Measurements from ENCODE around the gene IGFL3.
"Not testable (repeated sequence)": the region's sequence is repeated elsewhere in the genome, so short reads cannot be mapped to it uniquely, and the experiment has no call there.

IGFL3 gene

DNA sequence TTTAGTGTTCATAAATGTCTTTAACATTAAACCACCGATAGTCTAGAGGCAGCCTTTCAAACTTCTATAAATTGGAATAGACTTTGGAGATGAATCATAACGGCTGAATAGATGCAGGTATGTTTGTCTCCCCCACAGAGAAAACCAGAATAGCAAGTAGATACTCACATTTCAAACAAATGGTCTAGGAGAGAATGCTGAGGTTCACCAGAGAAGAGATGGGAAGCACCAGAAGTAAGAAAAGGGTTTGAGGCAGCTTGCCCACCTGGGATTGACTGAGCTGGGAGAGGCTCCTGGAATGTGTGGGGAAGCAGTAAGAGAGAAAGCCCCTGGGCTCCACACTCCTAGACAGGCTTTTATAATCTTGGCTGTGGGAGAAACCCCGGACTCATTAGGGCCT is 6.4 kb downstream of the IGFL3 start:
- DNase-seq, result no peak

DNA sequence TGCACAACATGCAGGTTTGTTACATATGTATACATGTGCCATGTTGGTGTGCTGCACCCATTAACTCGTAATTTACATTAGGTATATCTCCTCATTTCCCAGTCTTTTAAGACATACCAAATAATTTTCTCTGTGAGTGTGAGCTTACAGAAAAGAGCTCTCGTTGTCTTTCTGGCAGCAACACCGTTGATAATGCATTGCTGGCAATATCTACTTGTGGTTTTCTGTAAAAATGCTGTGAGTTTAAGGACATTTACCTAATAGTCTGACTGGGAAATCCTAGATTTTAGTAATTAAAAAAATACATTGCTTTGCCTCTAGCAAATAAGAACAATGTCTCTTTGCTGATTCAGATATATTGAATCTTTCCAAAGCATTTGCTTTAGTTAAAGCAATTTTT is 8.4 kb downstream of the IGFL3 start:
- DNase-seq, result no peak

DNA sequence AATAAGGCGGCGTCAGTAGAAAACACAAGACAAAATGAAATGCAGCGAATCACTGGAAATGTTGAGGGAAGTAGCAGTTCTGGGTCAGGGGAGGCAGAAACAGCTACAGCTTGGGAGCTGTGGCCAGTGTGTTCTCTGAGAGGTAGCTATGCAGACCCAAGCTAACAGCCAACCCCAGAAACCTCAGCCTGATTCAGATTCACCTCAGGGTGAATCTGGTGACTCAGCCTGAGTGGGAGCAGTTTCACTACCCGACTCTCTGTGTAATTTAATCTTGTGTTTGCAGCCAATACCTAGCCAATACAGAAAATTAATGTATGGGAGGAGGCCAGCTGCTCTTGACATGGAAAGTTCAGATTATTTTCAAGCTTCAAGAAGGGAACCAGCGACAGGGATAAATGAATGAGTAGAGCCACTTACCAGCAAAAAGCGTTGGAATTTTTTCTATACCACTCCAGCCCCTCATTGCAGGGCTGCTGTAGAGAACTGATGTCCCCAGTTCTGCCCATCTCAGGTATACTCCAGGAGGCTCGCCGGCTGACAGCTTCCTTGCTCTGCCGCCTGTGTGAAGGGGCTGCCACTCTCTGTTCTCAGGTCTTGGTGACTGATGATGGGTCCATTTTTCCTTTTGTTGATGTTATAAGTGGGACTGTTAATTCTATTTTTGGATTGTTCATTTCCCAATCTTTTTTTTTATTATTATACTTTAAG is 8.9 kb downstream of the IGFL3 start:
- DNase-seq, result peak; percentile 58

DNA sequence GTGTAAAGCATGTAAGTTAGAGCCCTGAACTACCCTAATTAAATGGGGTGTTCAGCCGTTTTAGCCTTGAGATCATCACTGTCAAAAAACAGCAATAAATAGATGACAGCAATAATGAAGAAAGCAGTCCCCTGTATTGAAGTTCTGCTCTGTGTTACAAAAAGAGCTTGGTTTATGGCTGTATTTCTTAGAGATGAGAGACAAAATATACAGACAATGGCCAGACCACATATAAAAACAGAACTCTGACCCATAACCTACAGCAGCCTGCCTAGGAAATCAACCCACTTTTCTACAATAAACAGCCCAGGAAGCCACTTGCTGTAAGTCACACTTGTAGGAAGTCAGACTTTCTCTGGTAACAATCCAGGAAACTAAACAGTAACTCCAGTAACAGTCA is 10.8 kb downstream of the IGFL3 start:
- no peak for DNase-seq

DNA sequence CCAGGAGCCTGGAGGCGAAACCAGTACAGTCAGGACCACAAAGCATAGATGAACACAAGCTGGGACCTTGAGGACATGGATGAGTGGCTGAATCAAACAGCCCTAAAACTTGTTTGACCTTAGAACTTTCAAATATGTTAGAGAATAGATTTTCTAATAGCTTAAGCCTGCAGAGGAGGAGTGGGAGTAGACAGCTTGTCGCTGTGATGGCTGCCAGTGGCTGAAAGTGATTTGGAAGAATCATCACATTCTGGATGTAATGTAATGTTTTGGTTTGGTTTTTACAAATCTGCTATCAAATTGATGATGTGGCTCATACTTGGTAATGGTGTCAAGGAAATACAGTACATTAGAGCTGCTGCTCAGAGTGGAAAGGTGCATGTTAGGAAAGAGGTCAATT is 12.0 kb downstream of the IGFL3 start:
- DNase-seq, result no peak

DNA sequence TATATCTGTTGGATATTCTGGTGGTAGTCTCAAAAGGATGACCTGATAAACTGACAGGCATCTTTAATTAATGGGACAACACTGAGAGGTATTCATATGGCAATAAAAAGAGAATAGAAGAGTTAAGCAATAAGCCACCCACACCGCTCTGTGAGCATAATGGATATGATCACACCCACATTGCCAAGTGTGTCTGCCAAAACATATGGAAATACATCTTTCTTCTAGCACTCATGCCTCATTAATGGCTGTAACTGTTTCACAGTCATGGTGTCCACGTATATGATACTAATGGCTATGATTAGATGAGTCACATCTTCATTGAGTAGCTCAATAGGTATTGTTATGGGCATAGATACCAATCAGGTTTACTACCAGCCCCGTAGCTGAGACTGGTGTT is 13.1 kb downstream of the IGFL3 start:
- DNase-seq, result no peak

DNA sequence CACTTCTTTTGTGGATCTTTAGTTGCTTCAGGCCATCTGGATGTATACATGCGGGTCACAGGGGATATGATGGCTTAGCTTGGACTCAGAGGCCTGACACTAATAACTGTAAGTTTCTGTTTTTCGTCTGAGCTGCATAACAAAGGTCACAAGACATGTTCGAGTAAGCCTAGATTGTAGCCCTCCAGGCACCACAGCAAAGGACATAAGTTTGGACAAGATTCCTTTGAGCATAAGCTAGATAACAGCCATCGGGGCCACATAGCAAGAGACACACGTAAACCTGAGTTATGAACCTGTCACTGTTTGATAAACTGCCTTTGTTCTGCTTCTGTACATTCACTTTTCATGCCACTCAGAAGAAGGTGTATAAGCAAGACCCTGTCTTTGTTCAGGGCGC is 14.6 kb downstream of the IGFL3 start:
- DNase-seq, result no peak

DNA sequence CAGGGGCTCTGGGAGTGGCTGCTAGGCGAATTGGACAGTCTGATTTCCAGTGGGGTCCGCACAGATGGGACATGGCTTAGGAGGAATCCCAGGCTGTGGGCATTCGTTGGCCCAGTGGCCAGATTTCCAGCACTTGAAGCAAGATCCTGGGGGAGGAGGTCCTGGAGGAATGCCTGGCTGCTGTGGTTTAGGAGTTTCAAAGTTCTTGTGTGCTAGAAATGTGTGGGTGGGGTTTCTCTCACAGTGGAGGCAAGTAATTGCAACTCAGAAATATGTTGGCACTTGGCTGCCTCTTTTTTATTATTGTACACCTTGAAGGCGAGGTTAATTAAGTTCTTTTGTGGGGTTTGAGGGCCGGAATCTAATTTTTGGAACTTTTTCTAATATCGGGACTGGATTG is 17.1 kb downstream of the IGFL3 start:
- no peak for DNase-seq

DNA sequence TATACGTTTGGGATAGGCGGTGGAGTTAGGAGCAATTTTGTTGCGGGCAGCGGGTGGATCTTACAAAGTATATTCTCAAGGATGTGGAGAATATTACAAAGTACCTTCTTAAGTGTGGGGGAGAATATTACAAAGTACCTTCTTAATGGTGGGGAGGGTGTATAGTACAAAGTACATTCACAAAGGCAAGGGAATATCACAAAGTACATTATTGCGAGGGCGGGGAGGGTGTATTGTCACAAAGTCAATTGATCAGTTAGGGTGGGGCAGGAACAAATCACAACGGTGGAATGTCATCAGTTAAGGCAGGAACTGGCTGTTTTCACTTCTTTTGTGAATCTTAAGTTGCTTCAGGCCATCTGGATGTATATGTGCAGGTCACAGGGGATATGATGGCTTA is 22.2 kb downstream of the IGFL3 start:
- not testable (repeated sequence) for DNase-seq

DNA sequence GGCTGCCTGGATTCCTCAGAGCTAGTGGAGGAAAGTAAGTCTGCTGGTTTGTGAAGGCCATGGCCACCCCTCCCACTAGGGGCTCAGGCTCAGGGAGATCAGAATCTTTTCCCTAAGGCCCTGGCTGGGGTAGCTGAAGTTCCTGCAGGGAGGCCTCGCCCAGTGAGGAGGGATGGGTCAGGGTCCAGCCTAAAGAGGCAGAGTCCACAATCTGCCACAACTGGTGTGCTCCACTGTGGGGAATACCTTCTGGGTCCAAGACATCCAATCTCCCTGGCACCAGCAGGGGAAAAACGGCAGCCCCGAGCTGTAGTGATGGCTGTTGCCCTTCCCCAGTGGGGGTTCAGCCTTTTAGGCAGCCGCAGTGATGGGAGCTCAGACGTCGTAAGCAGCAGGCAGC is 23.2 kb downstream of the IGFL3 start:
- DNase-seq, result no peak

DNA sequence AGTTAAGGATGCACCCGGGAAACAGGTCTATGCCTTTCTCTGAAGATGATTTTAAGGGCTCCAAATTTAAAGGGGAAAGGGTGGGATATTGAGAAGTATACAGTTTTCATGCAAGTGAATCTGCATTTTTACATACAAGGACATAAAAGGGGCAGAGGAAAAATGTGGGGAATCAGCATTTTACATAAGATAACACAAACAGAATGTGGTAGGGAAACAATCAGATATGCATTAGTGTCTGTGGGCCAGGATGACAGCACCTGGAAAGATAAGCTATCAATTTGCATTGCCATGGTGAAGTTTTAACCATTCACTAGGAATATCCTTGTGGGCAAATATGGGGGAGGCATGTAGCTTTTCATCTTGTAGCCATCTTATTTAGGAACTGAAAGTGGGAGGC is 24.1 kb downstream of the IGFL3 start:
- no peak for DNase-seq

DNA sequence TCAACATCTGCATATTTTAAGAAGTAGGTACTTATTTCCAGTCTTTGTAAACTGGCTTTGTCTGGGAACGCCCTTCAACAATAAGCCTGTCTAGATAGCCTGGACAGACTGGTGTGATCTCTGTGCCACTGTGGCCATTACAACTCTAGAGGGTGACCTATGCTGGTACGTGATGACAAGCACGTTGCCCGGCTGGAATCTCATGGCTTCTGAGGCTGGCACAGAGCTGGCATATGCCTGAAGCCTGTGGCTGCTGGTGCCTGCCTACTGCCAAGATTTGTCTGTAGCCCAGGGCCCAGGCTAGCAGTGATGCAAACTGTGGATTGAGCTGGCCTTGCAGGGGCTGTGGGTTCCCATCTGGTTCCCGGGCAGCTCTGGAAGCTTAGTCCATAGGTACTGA is 34.0 kb downstream of the IGFL3 start:
- no peak for DNase-seq

DNA sequence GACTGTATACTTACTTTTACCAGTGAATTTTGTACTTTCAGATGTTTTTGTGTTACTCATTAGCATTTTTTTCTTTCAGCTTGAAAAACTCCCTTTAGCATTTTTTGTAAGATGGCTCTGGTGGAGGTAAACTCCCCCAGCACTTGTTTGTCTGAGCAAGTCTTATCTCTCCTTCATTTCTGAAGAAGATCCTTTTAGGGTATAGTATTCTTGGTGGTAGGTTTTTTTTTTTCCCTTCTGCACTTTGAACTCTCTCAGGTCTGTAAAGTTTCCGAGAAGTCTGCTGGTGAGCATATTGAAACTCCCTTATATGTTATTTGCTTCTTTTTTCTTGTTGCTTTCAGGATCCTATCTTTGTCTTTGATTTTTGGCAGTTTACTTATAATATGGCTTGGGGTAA is 35.1 kb downstream of the IGFL3 start:
- DNase-seq, result no peak

DNA sequence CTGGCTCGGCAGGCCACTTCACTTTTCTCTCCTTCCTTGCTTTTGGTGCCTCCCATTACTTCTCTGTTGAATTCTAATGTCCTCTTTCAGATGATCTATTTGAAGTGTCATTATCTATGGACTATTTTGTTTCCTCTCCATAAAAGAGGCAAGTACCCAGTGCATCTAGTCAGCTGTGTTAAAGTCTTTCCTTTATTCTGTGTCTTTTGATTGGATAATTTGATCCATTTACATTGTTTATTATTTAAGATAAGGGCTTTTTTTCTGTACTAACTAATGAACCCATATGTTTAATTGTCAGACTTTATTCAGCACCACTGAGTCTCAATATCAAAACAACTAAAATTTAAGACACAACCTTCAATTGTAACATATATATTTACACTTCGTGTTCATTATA is 36.4 kb downstream of the IGFL3 start:
- DNase-seq, result no peak

DNA sequence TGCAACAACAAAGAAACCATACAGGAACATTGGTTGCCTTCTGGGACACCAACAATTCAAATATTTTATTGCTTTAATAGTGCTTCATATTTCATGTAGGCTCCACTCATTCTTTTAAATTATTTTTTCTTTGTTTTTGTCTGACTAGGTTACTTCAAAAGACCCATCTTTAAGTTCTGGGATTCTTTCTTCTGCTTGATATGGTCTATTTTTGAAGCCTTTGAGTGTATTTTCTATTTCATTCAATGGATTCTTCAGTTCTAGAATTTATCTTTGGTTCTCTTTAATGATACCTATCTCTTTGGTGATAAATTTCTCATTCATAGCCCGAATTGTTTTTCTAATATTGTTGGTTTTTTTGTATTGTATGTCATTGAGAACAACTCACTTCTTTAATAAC is 38.6 kb downstream of the IGFL3 start:
- DNase-seq, result no peak

DNA sequence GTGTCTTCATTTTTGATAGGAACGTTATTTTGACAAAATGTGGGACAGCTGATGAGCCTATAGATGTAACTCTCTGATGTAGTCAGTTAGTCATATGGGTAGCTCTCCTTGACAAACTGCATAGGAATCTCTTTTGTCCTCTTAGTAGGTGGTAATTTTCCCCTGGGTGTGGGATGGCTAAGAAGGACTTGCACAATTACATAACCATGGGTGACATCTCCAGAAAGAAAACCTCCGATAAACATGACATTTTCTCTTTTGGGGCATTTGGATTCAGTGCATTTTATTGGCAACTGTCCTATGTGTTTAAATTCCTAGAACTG is 41.8 kb downstream of the IGFL3 start:
- no peak for DNase-seq

DNA sequence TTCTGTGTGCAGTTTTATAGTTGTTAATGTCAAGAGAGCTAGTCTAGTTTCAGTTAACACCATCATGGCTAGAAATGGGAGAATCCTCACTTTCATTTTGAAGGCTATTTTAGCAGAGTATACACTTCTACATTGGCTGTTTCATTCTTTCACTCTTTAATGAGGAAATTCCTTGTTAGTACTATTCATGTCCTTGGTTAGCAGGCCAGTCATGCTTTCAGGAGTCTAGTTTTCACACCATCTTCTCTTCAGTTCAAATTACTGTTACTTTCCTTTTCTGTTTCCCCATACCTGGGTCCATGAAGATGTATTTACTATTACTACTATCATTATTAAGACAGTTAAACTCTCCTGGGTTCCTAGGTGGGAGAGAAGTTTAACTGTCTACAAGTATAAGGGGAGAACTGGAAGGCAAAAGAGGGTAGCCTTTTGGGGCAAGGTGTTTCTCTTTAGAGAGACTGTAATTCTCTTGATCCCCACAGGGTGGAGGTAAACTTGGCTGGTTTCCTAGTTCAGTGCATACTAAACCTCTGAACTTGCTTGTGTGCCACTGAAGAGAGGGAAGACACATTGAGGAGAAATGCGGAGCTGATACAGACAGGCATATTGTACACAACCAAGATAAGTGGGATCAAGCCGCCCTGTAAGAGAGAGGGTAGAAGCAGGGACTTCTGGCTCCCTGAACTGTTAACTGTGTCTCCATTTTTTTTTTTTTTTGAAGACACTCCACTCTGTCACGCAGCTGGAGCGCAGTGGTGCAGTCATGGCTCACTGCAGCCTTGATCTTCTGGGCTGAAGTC is 42.4 kb downstream of the IGFL3 start:
- no peak for DNase-seq

DNA sequence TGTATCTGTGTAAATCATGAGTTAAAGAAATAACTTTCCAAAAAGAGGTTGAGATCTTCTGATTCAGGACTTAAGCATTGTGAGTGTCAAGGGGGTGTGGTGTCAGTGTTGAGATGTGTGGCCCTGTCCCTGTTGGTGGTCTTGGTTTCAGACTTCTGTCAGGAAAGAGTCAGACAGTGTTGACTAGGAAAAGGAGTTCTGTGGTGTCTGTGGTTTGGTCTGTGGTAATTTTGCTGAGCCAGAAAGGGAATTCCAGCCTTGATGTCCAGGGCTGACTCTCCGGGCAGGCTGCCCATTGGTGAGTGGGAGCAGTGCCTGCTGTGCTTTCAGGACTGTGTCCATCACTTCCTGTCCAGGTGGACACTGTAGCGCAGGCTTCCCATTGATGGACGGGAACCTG is 43.9 kb downstream of the IGFL3 start:
- no peak for DNase-seq

DNA sequence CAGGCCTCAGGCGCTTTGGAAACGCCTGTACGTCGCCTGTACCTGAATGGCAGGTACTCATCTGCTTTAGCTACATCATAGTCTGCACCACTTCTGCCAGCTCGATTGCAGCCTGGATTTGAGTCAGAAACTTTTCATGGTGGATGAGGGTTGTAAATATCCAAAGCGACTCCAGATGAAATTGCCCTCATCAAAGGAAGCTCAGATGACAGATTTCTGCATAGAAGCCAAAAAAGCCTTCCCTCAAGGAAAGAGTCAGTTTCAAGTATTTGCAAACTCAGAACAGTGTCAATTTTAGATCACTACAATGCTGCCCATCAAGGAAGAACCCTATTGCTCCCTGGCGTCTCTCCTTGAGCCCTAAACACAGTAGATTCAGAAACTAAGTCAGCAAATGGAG is 44.9 kb downstream of the IGFL3 start:
- no peak for DNase-seq

DNA sequence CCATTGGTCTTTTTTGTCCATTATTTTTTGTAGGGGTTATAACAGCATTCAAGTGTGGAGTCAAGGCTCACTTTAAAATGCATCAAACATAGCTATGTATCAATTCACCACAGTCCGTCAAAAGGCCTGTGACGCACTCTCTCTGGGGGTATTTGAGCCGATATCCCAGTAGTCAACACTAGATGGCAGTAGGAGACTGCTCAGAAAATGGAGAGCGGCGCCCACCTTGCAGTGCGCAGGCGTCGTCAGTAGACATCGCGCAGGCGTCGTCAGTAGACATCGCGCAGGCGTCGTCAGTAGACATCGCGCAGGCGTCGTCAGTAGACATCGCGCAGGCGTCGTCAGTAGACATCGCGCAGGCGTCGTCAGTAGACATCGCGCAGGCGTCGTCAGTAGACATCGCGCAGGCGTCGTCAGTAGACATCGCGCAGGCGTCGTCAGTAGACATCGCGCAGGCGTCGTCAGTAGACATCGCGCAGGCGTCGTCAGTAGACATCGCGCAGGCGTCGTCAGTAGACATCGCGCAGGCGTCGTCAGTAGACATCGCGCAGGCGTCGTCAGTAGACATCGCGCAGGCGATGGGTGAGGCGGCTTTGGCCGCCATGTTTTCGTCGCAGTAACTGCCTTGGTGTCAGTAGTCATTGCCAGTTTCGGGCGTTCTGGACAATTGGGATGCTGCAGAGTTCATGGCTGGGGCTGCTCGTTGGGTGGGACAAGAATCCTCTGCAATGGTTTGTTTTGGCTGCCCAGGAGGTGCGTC is 45.7 kb downstream of the IGFL3 start:
- DNase-seq, result not testable (repeated sequence)

DNA sequence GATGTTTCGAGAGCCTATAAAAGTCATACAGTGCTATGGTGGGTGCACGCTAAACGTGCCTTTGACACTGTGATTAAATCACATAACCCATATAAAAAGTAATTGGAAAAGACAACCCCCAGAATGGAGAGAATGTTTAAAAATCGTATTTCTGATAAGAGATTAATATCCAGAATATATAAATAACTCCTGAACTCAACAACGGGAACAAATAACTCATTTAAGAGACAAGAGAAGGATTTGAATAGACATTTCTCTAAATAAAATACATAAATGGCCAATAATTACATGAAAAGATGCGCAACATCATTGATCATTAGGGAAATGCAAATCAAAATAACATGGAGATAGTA is 46.7 kb downstream of the IGFL3 start:
- no peak for DNase-seq

DNA sequence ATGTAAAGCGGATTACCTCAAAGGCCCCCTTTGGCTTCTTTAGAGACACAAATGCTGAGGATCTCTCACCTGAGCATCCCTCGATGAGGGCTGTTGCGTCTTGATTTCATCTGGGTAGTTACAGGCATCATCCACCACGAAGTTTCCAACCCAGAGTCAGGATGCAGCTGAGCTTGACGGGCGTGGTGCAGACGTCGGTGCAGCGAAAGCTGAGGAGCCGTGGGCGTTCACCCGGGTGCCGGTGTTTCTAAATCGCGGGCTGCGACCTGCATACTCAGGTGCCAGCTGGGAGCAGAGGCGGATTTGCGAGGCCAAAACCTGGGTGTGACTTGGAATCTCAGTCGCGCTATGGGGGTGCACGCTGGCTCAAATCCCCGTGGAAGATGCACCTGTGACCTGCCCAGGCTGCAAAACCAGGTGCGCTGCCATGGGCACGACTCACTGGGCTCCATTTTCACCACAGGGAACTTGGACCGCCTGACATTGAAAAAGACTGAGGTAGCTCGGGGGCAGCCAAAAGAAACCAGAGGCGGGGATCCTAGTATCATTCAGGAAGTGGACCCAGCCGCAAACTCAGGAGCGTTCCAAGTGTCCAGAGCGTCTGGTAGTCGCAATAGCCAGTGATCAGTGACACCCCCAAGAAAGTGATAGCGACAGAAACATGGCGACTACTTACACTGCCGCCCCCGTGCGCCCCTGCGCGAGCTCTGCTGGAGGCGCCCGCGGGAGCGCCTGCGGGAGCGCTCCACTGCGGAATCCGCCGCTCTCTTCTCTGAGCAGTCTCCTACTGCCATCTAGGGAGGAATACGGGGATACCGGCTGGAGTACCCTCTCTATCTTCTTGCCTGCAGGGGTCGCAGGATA is 47.3 kb downstream of the IGFL3 start:
- peak; percentile 6 for DNase-seq
